Measurements from ENCODE around the gene ADAMTS6.

The ADAMTS6 gene

DNA sequence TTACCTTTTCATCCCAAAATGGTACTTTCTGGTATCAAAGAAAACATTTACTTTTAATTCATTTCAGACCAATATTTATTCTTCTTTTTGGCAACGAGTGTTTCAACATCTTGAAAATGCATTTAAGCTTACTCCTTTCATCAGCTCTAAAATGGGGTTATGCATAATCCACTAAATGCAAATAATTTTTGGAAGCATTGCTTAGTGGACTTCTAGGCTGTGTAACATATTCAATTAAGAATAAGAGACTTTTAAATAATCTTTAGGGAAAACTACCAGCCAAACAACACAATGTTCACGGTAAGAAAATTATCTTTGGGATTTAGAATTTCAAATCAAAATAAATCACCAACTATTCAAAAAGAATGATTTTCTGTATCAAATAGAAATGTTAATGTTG is 118.2 kb downstream of the ADAMTS6 start:
- no peaks in the 10 kb centered on the region for H4K20me1 ChIP-seq (ENCODE audit: insufficient read depth, low read length)
- TF ChIP-seq, protein P1, sequence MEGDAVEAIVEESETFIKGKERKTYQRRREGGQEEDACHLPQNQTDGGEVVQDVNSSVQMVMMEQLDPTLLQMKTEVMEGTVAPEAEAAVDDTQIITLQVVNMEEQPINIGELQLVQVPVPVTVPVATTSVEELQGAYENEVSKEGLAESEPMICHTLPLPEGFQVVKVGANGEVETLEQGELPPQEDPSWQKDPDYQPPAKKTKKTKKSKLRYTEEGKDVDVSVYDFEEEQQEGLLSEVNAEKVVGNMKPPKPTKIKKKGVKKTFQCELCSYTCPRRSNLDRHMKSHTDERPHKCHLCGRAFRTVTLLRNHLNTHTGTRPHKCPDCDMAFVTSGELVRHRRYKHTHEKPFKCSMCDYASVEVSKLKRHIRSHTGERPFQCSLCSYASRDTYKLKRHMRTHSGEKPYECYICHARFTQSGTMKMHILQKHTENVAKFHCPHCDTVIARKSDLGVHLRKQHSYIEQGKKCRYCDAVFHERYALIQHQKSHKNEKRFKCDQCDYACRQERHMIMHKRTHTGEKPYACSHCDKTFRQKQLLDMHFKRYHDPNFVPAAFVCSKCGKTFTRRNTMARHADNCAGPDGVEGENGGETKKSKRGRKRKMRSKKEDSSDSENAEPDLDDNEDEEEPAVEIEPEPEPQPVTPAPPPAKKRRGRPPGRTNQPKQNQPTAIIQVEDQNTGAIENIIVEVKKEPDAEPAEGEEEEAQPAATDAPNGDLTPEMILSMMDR (IDR thresholded peaks at IDR 0.05; ENCODE audit: borderline replicate concordance, extremely low read depth, low read length, poor library complexity, severe bottlenecking), result no peak
- TF ChIP-seq EZH2 (IDR thresholded peaks at IDR 0.05; ENCODE audit: borderline replicate concordance, low read depth, low read length, severe bottlenecking), result no peak
- H3K4me3 ChIP-seq (ENCODE audit: low read depth in 1 of 2, low read length in 2 of 2), result no peak overlapping the region
- H3K9ac ChIP-seq (ENCODE audit: low read depth, low read length), result no peak overlapping the region
- H3K27me3 ChIP-seq (ENCODE audit: insufficient read depth, low read length, poor library complexity), result no peaks in the 10 kb centered on the region
- H3K27ac ChIP-seq (ENCODE audit: low read length), result no peak overlapping the region
- no peaks in the 10 kb centered on the region for H3K36me3 ChIP-seq (ENCODE audit: insufficient read depth, low read length)
- DNase-seq, result no peak
- no peaks in the 10 kb centered on the region for H3K79me2 ChIP-seq (ENCODE audit: insufficient read depth, low read length)
- no peak for ATAC-seq (ENCODE audit: insufficient read depth, low read depth)
- no peak overlapping the region for H3K4me2 ChIP-seq (ENCODE audit: insufficient read depth, low read length)
- no peaks in the 10 kb centered on the region for H3K4me1 ChIP-seq (ENCODE audit: insufficient read depth, low read length)
- no peak overlapping the region for H2AFZ ChIP-seq (ENCODE audit: low read depth, low read length)
- H3K9me3 ChIP-seq (ENCODE audit: insufficient read depth, low read length, severe bottlenecking), result no peaks in the 10 kb centered on the region

DNA sequence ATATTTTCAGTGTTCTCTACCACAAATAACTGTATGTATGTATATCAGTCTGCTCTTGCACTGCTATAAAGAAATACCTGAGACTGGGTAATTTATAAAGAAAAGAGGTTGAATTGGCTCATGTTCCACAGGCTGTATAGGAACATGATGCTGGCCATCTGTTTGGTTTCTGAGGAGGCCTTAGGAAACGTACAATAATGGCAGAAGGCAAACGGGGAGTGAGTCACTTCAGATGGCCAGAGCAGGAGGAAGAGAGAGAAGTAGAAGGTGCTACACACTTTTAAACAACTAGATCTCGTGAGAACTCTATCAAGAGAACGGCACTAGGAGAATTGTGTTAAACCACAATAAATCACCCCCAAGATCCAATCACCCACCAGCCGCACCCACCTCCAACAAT is 121.7 kb downstream of the ADAMTS6 start:
- Histone ChIP-seq H3K27me3 (ENCODE audit: insufficient read depth, low read length, poor library complexity) (no peaks in the 10 kb centered on the region), H3K4me1 (ENCODE audit: insufficient read depth, low read length) (no peaks in the 10 kb centered on the region), H3K4me2 (ENCODE audit: insufficient read depth, low read length) (no peak overlapping the region), H3K36me3 (ENCODE audit: insufficient read depth, low read length) (no peaks in the 10 kb centered on the region), H4K20me1 (ENCODE audit: insufficient read depth, low read length) (no peaks in the 10 kb centered on the region), H3K9me3 (ENCODE audit: insufficient read depth, low read length, severe bottlenecking) (no peaks in the 10 kb centered on the region), H3K4me3 (ENCODE audit: low read depth in 1 of 2, low read length in 2 of 2) (no peak overlapping the region), H3K9ac (ENCODE audit: low read depth, low read length) (no peak overlapping the region), H3K79me2 (ENCODE audit: insufficient read depth, low read length) (no peaks in the 10 kb centered on the region), H2AFZ (ENCODE audit: low read depth, low read length) (no peak overlapping the region), H3K27ac (ENCODE audit: low read length) (no peak overlapping the region)
- no peak for DNase-seq
- no peak for TF ChIP-seq EZH2 (IDR thresholded peaks at IDR 0.05; ENCODE audit: borderline replicate concordance, low read depth, low read length, severe bottlenecking)
- TF ChIP-seq, protein P1 (IDR thresholded peaks at IDR 0.05; ENCODE audit: borderline replicate concordance, extremely low read depth, low read length, poor library complexity, severe bottlenecking), result no peak
- ATAC-seq (ENCODE audit: insufficient read depth, low read depth), result no peak

DNA sequence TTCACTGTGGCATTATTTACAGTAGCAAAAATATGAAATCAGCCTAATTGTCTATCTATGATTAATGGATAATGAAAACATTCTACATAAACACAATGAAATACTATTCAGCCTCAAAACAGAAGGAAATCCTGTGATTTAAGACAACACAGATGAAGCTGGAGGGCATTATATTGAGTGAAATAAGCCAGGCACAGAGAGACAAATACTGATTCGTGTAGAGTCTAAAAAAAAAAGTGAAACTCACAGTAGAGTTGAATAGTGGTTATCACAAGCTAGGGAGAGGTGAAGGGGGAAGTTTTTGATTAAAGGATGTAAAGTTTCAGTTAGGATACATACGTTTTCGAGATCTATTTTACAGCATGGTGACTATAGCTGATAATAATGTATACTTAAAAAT is 122.2 kb downstream of the ADAMTS6 start:
- Histone ChIP-seq H3K27ac (ENCODE audit: low read length) (no peak overlapping the region), H2AFZ (ENCODE audit: low read depth, low read length) (no peak overlapping the region), H3K4me3 (ENCODE audit: low read depth in 1 of 2, low read length in 2 of 2) (no peak overlapping the region), H3K4me2 (ENCODE audit: insufficient read depth, low read length) (no peak overlapping the region), H3K27me3 (ENCODE audit: insufficient read depth, low read length, poor library complexity) (no peaks in the 10 kb centered on the region), H3K9ac (ENCODE audit: low read depth, low read length) (no peak overlapping the region), H3K9me3 (ENCODE audit: insufficient read depth, low read length, severe bottlenecking) (no peaks in the 10 kb centered on the region), H3K79me2 (ENCODE audit: insufficient read depth, low read length) (no peaks in the 10 kb centered on the region), H3K36me3 (ENCODE audit: insufficient read depth, low read length) (no peaks in the 10 kb centered on the region), H3K4me1 (ENCODE audit: insufficient read depth, low read length) (no peaks in the 10 kb centered on the region), H4K20me1 (ENCODE audit: insufficient read depth, low read length) (no peaks in the 10 kb centered on the region)
- TF ChIP-seq EZH2 (IDR thresholded peaks at IDR 0.05; ENCODE audit: borderline replicate concordance, low read depth, low read length, severe bottlenecking), result no peak
- TF ChIP-seq, protein P1 (IDR thresholded peaks at IDR 0.05; ENCODE audit: borderline replicate concordance, extremely low read depth, low read length, poor library complexity, severe bottlenecking), result no peak
- DNase-seq (no peak), ATAC-seq (ENCODE audit: insufficient read depth, low read depth) (no peak)

DNA sequence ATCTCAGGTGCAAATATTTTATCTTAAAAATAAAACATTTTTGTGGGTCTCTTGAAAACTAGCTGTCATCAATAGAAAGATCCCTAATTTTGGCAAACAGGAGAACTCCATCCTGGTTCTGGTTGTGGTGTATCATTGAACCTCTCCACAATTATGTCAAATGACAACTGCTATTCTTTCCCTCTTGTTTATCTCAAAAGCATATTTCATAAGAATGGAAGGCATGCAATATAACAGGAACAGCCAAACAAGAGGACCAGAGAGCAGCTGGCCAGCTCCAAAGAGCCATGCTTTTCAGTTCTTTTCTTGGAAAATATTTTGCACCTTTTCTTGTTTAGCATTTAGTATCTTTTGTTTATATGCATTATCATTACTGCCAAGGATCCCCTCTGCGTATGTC is 125.4 kb downstream of the ADAMTS6 start:
- H3K4me3 ChIP-seq (ENCODE audit: low read depth in 1 of 2, low read length in 2 of 2), result no peak overlapping the region
- H4K20me1 ChIP-seq (ENCODE audit: insufficient read depth, low read length), result no peaks in the 10 kb centered on the region
- DNase-seq, result no peak
- no peak for ATAC-seq (ENCODE audit: insufficient read depth, low read depth)
- H3K36me3 ChIP-seq (ENCODE audit: insufficient read depth, low read length), result no peaks in the 10 kb centered on the region
- no peaks in the 10 kb centered on the region for H3K27me3 ChIP-seq (ENCODE audit: insufficient read depth, low read length, poor library complexity)
- no peak overlapping the region for H3K4me2 ChIP-seq (ENCODE audit: insufficient read depth, low read length)
- H3K9ac ChIP-seq (ENCODE audit: low read depth, low read length), result no peak overlapping the region
- H2AFZ ChIP-seq (ENCODE audit: low read depth, low read length), result no peak overlapping the region
- no peaks in the 10 kb centered on the region for H3K79me2 ChIP-seq (ENCODE audit: insufficient read depth, low read length)
- H3K4me1 ChIP-seq (ENCODE audit: insufficient read depth, low read length), result no peaks in the 10 kb centered on the region
- TF ChIP-seq EZH2 (IDR thresholded peaks at IDR 0.05; ENCODE audit: borderline replicate concordance, low read depth, low read length, severe bottlenecking), result no peak
- TF ChIP-seq, protein P1 (IDR thresholded peaks at IDR 0.05; ENCODE audit: borderline replicate concordance, extremely low read depth, low read length, poor library complexity, severe bottlenecking), result no peak
- H3K27ac ChIP-seq (ENCODE audit: low read length), result no peak overlapping the region
- no peaks in the 10 kb centered on the region for H3K9me3 ChIP-seq (ENCODE audit: insufficient read depth, low read length, severe bottlenecking)
